Naive thymus-derived CD8-positive, alpha-beta T cell (primary cell): Measurements from ENCODE around the gene PGF. TPM values are rescaled to one million over a fixed set of nuclear protein-coding genes. Genes with fewer than 3 reads are reported as not detected.
"Not testable (repeated sequence)": the region's sequence is repeated elsewhere in the genome, so short reads cannot be mapped to it uniquely, and the experiment has no call there.

Experiments
- ATAC-seq, 2 donors: fragments of 150-1000 bp; cut with Tn5 transposase in 1 of 2; sonication (Bioruptor Pico), chemical (Tn5 transposase) in 1 of 2; 1 replicate in 1 of 2; 2 replicates in 1 of 2; pipeline ENCODE4 v1.10.0; 2021; ENCODE audit warnings: mild to moderate bottlenecking in 2 of 2, moderate library complexity in 2 of 2
- POLR2A ChIA-PET: fragments of 350-600 bp; sonication (Branson Sonifier 250); formaldehyde crosslinking; loops from one replicate; lab custom pipeline; 2021; ENCODE audit warnings: antibody characterized with exemption; lab: Charles Lee
- DNase-seq, 10 donors: peaks; one replicate each; pipeline versions ENCODE4 v3.0.0 to v3.0.0-alpha.2; 2020 to 2022
- H3K27ac Mint-ChIP-seq, 10 donors: one replicate each; pipeline ENCODE4 v1.8.0; 2020 to 2022; ENCODE audit warnings: mild to moderate bottlenecking in 10 of 10, mixed read lengths in 10 of 10, moderate library complexity in 4 of 10, inconsistent platforms in 1 of 10
- H3K27me3 Mint-ChIP-seq, 5 donors: one replicate each; pipeline ENCODE4 v1.8.0; 2021 to 2022; ENCODE audit warnings: mixed read lengths in 5 of 5
- H3K36me3 Mint-ChIP-seq, 3 donors: one replicate each; pipeline ENCODE4 v1.8.0; 2020 to 2022; ENCODE audit warnings: mixed read lengths in 3 of 3, mild to moderate bottlenecking in 2 of 3, inconsistent platforms in 1 of 3
- H3K4me1 Mint-ChIP-seq, 4 donors: one replicate each; pipeline ENCODE4 v1.8.0; 2021 to 2022; ENCODE audit warnings: mixed read lengths in 4 of 4
- H3K4me3 Mint-ChIP-seq, 10 donors: one replicate each; pipeline ENCODE4 v1.8.0; 2020 to 2022; ENCODE audit warnings: mild to moderate bottlenecking in 10 of 10, mixed read lengths in 10 of 10, moderate library complexity in 6 of 10, inconsistent platforms in 1 of 10
- H3K9me3 Mint-ChIP-seq, 9 donors: one replicate each; pipeline ENCODE4 v1.8.0; 2020 to 2022; ENCODE audit warnings: mixed read lengths in 9 of 9, mild to moderate bottlenecking in 3 of 9, inconsistent platforms in 1 of 9, moderate library complexity in 1 of 9
- polyA plus RNA-seq, 3 donors: library from polyadenylated mRNA; unstranded; fragments of 300-500 nt; fragmentation: Illumina TruSeq; gene quantifications; one replicate each; pipeline ENCODE4 v1.2.3, GENCODE V29; 2021
- total RNA-seq, 8 experiments: library from RNA in 2 of 8; stranded (reverse) in 2 of 8; gene quantifications; one replicate each; pipeline ENCODE4 v1.2.3 and lab custom pipeline; 2021 to 2026

Gene PGF
- total and polyA plus RNA-seq, 5 experiments from 2014 or later: 0.13 TPM; not detected in 4

DNA sequence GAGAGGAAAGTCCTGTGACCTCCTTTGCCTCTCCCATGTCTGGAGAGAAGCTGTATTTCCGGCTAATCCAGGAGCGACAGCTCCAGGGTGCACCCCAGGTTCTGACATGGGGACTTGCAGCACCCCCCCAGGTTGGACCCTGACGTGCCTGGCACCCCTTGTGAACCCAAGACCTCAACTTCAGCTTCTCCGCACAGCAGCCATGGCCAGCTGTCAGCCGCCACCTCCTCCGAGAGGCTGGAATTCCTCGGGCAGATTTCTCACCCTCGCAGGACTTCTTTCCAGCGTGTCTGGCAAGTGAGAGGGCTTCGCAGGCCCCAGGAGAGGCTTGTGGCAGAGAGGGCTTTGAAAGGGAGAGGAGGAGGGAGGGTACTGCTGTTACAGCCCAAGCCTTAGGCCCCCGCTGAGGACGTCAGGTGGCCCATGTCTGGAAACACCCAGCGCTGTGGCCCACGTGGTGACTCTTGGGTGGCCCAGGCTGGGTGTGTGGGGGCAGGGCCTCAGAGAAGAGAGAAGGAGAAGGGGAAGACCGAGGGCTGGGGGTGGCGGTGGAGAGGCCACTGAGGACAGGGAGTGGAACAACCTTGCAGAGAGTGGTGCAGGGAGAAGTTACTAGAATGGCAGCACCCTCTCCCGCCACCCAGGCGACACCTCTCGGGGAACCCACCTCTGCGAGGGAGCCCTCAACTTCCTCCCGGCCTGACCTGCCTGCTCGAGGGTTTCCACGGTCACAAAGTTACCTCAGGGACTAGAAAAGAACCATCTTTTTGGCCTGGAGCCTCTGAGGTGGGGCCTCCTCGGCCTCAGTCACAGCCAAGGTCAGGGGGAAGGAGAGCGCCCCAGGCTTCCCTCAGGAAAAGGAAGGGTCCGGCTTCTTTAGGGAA is 20.7 kb downstream of the PGF start:
- peaks cover 0 to 12% (median 0%) of the 10 kb centered on the region in 9 donors for H3K9me3 Mint-ChIP-seq
- H3K4me3 Mint-ChIP-seq: no peak overlapping the region
- H3K36me3 Mint-ChIP-seq: no peaks in the 10 kb centered on the region
- DNase-seq (no peak), ATAC-seq (no peak)
- peaks cover 0 to 4% (median 3%) of the 10 kb centered on the region in 5 donors for H3K27me3 Mint-ChIP-seq
- H3K27ac Mint-ChIP-seq: no peak overlapping the region
- POLR2A ChIA-PET: no interaction called here
- H3K4me1 Mint-ChIP-seq: peaks cover 2 to 29% (median 22%) of the 10 kb centered on the region in 4 donors

- DNase-seq: no peak
- H3K4me1 Mint-ChIP-seq: peaks cover 2 to 29% (median 22%) of the 10 kb centered on the region in 4 donors
- H3K27ac Mint-ChIP-seq: no peak overlapping the region
- no peak overlapping the region for H3K4me3 Mint-ChIP-seq
- H3K36me3 Mint-ChIP-seq: no peaks in the 10 kb centered on the region
- no peak for ATAC-seq
- POLR2A ChIA-PET: no interaction called here
- H3K27me3 Mint-ChIP-seq: peaks cover 0 to 4% (median 3%) of the 10 kb centered on the region in 5 donors
- peaks cover 0 to 12% (median 0%) of the 10 kb centered on the region in 9 donors for H3K9me3 Mint-ChIP-seq
Observed at GRCh38 chr14:74934041-74934440, 21.4 kb downstream of the PGF start.

- H3K27me3 Mint-ChIP-seq, ATAC-seq, H3K9me3 Mint-ChIP-seq, H3K36me3 Mint-ChIP-seq, DNase-seq, POLR2A ChIA-PET, H3K4me3 Mint-ChIP-seq, H3K27ac Mint-ChIP-seq: not testable (repeated sequence)
- peaks cover 2 to 26% (median 21%) of the 10 kb centered on the region in 4 donors for H3K4me1 Mint-ChIP-seq
Observed at GRCh38 chr14:74932936-74933335, 22.5 kb downstream of the PGF start.

GRCh38 chr14:74932401-74932901 is 22.9 kb downstream of the PGF start:
- Mint-ChIP-seq H3K27ac (peak overlapping the region in 3 of 10 donors; percentile 11 to 75 (median 48)), H3K36me3 (no peaks in the 10 kb centered on the region), H3K9me3 (no peaks in the 10 kb centered on the region), H3K27me3 (peaks cover 0 to 4% (median 3%) of the 10 kb centered on the region in 5 donors), H3K4me1 (peaks cover 2 to 23% (median 17%) of the 10 kb centered on the region in 4 donors), H3K4me3 (no peak overlapping the region)
- POLR2A ChIA-PET: no interaction called here
- ATAC-seq (no peak), DNase-seq (no peak)

- H3K4me3 Mint-ChIP-seq, H3K9me3 Mint-ChIP-seq, POLR2A ChIA-PET, H3K36me3 Mint-ChIP-seq, ATAC-seq, H3K27ac Mint-ChIP-seq, DNase-seq, H3K27me3 Mint-ChIP-seq: not testable (repeated sequence)
- H3K4me1 Mint-ChIP-seq: peaks cover 2 to 16% (median 10%) of the 10 kb centered on the region in 4 donors
Observed at GRCh38 chr14:74931744-74932143, 23.7 kb downstream of the PGF start.

DNA sequence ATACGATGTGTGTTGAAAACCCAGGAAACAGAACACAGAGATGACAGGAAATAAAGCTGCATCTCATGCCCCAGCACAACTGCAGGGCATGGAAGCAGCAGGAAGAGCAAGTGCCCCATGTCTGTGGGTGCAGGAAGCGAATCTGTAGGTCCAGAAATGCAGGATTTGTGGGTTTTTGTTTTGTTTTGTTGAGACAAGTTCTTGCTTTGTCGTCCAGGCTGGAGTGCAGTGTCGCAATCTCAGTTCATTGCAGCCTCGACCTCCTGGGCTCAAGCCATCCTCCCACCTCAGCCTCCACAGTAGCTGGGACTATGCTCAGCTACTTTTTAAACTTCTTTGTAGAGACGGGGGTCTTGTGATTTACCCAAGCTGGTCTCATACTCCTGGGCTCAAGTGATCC is 26.2 kb downstream of the PGF start:
- H3K36me3 Mint-ChIP-seq: no peaks in the 10 kb centered on the region
- peaks cover 0 to 7% (median 3%) of the 10 kb centered on the region in 5 donors for H3K27me3 Mint-ChIP-seq
- H3K4me3 Mint-ChIP-seq: no peak overlapping the region
- no peaks in the 10 kb centered on the region for H3K9me3 Mint-ChIP-seq
- ATAC-seq (no peak), DNase-seq (no peak)
- peaks cover 2 to 12% (median 9%) of the 10 kb centered on the region in 4 donors for H3K4me1 Mint-ChIP-seq
- POLR2A ChIA-PET: no interaction called here
- H3K27ac Mint-ChIP-seq: no peak overlapping the region

DNA sequence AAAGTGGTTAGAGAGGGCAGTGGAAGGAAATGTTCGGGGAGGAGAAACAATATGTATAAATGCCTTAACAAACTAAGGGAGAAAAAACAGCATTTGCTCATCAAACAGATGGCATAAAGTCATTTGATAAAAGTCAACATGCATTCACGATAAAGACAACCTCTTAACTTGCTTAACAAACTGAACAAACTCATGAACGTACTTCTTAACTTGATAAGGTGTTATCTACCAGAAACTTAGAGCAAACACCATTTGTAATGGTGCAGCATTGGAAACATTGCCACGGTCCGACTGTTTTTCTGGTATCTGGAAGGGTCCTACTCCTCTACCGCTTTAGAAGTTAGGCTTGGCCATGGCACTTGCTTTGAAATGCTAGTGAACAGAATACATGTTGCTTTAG is 28.2 kb downstream of the PGF start:
- Mint-ChIP-seq H3K4me3 (no peak overlapping the region), H3K27ac (no peak overlapping the region), H3K9me3 (no peaks in the 10 kb centered on the region), H3K4me1 (peaks cover 0 to 12% (median 4%) of the 10 kb centered on the region in 4 donors), H3K27me3 (peaks cover 0 to 5% (median 0%) of the 10 kb centered on the region in 5 donors), H3K36me3 (no peaks in the 10 kb centered on the region)
- POLR2A ChIA-PET: no interaction called here
- no peak for ATAC-seq
- DNase-seq: no peak

DNA sequence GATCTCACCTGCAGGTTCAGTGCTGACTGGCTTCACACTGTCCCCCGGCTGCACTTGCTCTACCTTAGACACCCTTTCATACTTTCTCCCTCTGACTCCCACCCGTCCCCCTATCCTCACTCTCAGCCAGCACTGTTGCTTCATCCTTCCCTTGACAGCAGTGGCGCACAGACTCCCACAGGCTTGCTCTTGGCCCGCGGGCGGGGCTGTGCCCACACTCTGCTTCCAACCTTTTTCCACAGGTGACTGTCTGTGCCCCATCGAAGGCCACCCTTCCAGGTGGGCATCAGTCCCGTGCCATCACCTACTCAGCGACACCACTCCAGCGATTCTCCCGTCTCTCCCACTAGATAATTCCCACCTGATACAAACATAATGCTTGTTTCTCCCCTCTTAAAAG is 31.3 kb downstream of the PGF start:
- H3K36me3 Mint-ChIP-seq: no peaks in the 10 kb centered on the region
- ATAC-seq: no peak
- peaks cover under 1 to 12% (median 3%) of the 10 kb centered on the region in 4 donors for H3K4me1 Mint-ChIP-seq
- peak overlapping the region in 7 of 10 donors; percentile 30 to 69 (median 49) for H3K4me3 Mint-ChIP-seq
- H3K27me3 Mint-ChIP-seq: peaks cover 0 to 5% (median 0%) of the 10 kb centered on the region in 5 donors
- POLR2A ChIA-PET: interaction anchor here (1.1 kb wide), 1 partner anchor 79 kb away, joined by 3 read pairs; the partner anchor contains the start of gene EIF2B2
- DNase-seq: no peak
- H3K27ac Mint-ChIP-seq: peak overlapping the region in 2 of 10 donors; percentile 24 to 67
- no peaks in the 10 kb centered on the region for H3K9me3 Mint-ChIP-seq

- Mint-ChIP-seq H3K9me3 (no peaks in the 10 kb centered on the region), H3K27me3 (peaks cover 0 to 5% (median 0%) of the 10 kb centered on the region in 5 donors), H3K4me1 (peaks cover 0 to 11% (median 3%) of the 10 kb centered on the region in 4 donors), H3K36me3 (no peaks in the 10 kb centered on the region), H3K27ac (peak within 1 kb of the TSS in 7 of 10 donors; percentile 67 to 85 (median 83)), H3K4me3 (peak within 1 kb of the TSS; percentile 64 to 83 (median 72))
- peak; percentile 98 to 99 for ATAC-seq
- DNase-seq: peak; percentile 46 to 87 (median 64)
- POLR2A ChIA-PET: interaction anchor here (0.8 to 1.1 kb wide), 2 partner anchors 80 to 156 kb away, joined by 3 read pairs; partner anchors contain the start of gene EIF2B2
Observed at GRCh38 chr14:74922752-74923401, 32.5 kb downstream of the PGF start, which contains the start of gene RPS6KL1. TSS of gene RPS6KL1 (minus strand) at chr14:74923260. CDS start at chr14:74921541, 1,719 bp downstream.

DNA sequence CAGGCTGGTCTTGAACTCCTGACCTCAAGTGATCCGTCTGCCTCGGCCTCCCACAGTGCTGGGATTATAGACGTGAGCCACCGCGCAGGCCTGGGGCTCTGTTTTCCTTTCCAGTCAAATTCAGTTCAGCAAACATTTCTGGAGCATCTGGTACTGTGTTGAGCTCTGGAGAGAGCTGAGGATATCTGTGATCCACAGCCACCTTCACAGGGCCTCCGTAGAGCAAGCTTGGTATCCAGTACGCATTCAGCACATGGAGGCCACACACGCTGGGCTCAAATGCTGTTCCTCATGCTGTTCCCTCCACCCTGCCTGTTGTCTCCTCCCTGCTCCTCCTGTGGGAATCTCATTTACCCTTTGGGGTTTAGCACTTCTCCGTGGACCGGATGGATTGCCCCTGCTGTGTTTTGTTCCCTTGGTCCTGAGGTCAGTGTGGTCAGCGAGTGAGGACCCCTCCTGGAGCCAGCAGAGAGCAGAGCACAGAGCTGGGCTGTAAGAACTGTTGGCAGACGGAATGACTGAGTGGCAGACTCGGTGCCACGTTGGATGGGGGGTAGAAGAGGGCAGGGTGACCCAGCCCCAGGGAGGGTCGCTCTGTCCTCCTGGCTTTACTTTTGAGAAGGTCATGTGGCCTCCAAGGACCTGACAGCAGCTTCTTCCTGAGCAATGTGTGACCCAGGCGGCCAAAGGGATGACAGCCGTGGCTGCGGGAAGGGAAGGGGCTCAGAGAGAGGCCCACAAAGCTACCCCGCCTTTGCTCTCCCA is 33.2 kb downstream of the PGF start:
- Mint-ChIP-seq H3K27ac (peak overlapping the region in 6 of 10 donors; percentile 78 to 85 (median 84)), H3K4me1 (peaks cover 0 to 11% (median 3%) of the 10 kb centered on the region in 4 donors), H3K36me3 (no peaks in the 10 kb centered on the region), H3K9me3 (no peaks in the 10 kb centered on the region), H3K4me3 (peak overlapping the region; percentile 64 to 83 (median 72)), H3K27me3 (peaks cover 0 to 5% (median 0%) of the 10 kb centered on the region in 5 donors)
- ATAC-seq: no peak
- POLR2A ChIA-PET: interaction anchor here (0.7 kb wide), 1 partner anchor 9 kb away, joined by 6 read pairs; no protein-coding TSS in a partner anchor
- no peak for DNase-seq

- peak overlapping the region in 1 of 10 donors; percentile 11 for H3K27ac Mint-ChIP-seq
- peaks cover 0 to 3% (median 0%) of the 10 kb centered on the region in 5 donors for H3K27me3 Mint-ChIP-seq
- DNase-seq: no peak
- POLR2A ChIA-PET: no interaction called here
- H3K36me3 Mint-ChIP-seq: no peaks in the 10 kb centered on the region
- no peaks in the 10 kb centered on the region for H3K9me3 Mint-ChIP-seq
- no peak overlapping the region for H3K4me3 Mint-ChIP-seq
- H3K4me1 Mint-ChIP-seq: peaks cover 0 to 11% (median 3%) of the 10 kb centered on the region in 4 donors
- no peak for ATAC-seq
Observed at GRCh38 chr14:74921053-74921620, 34.3 kb downstream of the PGF start.
